B cell (primary cell): Measurements from ENCODE around the gene SLC23A2.

Experiments
- EZH2 ChIP-seq: IDR thresholded peaks from 2 replicates; pipeline ENCODE4 v1.6.1; 2012; ENCODE audit warnings: borderline replicate concordance, low read depth, mild to moderate bottlenecking, moderate library complexity, low read length; ENCODE audit not compliant: insufficient read depth, poor library complexity, severe bottlenecking
- TF ChIP-seq, protein P1 (sequence below): fragments of 200-600 bp; IDR thresholded peaks from one replicate; pipeline ENCODE4 v1.8.0; 2022; ENCODE audit warnings: antibody characterized with exemption, mild to moderate bottlenecking

DNA sequence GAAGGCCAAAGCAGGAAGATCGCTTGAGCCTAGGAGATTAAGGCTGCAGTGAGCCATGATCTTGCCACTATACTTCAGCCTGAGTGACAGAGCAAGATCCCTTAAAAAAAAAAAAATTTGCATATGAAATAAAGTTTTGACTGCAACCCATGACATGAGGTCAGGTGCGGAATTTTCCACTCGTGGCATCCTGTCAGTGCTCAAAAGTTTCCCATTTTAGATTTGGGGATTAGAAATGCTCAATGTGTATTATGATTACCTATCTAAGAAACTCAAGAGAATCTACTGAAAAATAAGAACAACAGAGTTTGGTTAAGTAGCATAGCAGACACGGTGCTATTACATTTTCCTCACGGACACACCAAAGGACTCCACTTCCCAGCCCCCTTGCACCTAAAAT lies 11.7 kb downstream of the SLC23A2 start:
- TF ChIP-seq, protein P1, sequence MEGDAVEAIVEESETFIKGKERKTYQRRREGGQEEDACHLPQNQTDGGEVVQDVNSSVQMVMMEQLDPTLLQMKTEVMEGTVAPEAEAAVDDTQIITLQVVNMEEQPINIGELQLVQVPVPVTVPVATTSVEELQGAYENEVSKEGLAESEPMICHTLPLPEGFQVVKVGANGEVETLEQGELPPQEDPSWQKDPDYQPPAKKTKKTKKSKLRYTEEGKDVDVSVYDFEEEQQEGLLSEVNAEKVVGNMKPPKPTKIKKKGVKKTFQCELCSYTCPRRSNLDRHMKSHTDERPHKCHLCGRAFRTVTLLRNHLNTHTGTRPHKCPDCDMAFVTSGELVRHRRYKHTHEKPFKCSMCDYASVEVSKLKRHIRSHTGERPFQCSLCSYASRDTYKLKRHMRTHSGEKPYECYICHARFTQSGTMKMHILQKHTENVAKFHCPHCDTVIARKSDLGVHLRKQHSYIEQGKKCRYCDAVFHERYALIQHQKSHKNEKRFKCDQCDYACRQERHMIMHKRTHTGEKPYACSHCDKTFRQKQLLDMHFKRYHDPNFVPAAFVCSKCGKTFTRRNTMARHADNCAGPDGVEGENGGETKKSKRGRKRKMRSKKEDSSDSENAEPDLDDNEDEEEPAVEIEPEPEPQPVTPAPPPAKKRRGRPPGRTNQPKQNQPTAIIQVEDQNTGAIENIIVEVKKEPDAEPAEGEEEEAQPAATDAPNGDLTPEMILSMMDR, result no peak
- TF ChIP-seq EZH2, result no peak
